SU-DHL-6 (cell line): ENCODE results near the gene THOC2.

Experiments
- H2AFZ ChIP-seq: fragments of 200-600 bp; sonication (generic); 2 replicates; pipeline ENCODE4 v1.6.1; 2014; ENCODE audit warnings: low read depth, mild to moderate bottlenecking, moderate library complexity, mixed read lengths, antibody characterized with exemption, low read length; ENCODE audit not compliant: severe bottlenecking
- H3F3A ChIP-seq: fragments of 200-600 bp; shearing (Covaris generic); 2 replicates; pipeline ENCODE4 v1.6.0; 2016; ENCODE audit warnings: antibody characterized with exemption, mild to moderate bottlenecking; ENCODE audit not compliant: insufficient read depth
- H3K27ac ChIP-seq: fragments of 200-600 bp; sonication (generic); 2 replicates; pipeline ENCODE4 v1.5.1; 2016; ENCODE audit warnings: low read depth, mild to moderate bottlenecking, low read length, moderate library complexity, mixed read lengths
- H3K27me3 ChIP-seq: fragments of 200-600 bp; sonication (generic), shearing (Covaris generic); 2 replicates; pipeline ENCODE4 v1.6.0; 2014; ENCODE audit warnings: mild to moderate bottlenecking, low read length
- H3K36me3 ChIP-seq: fragments of 200-600 bp; sonication (generic); 2 replicates; pipeline ENCODE4 v1.6.1; 2014; ENCODE audit warnings: mild to moderate bottlenecking, low read length, mixed read lengths
- H3K4me2 ChIP-seq: fragments of 300-600, 200-600 bp; shearing (Covaris generic), sonication (generic); 2 replicates; pipeline ENCODE4 v1.6.0; 2014; ENCODE audit warnings: low read length, low read depth, mild to moderate bottlenecking; ENCODE audit not compliant: poor library complexity, severe bottlenecking
- H3K4me3 ChIP-seq: fragments of 200-600 bp; sonication (generic); 2 replicates; pipeline ENCODE4 v1.5.1; 2014; ENCODE audit warnings: antibody characterized with exemption, low read length, mild to moderate bottlenecking, mixed read lengths; ENCODE audit not compliant: insufficient read depth, poor library complexity, severe bottlenecking
- H3K79me2 ChIP-seq: fragments of 200-600 bp; sonication (generic); 2 replicates; pipeline ENCODE4 v1.6.1; 2014; ENCODE audit warnings: mild to moderate bottlenecking, low read length, moderate library complexity; ENCODE audit not compliant: insufficient read depth
- H3K9ac ChIP-seq: fragments of 200-600 bp; sonication (generic); 2 replicates; pipeline ENCODE4 v1.7.0; 2014; ENCODE audit warnings: mild to moderate bottlenecking, low read length
- H3K9me2 ChIP-seq: fragments of 200-600 bp; sonication (generic); replicated peaks from 2 replicates; pipeline ENCODE4 v1.6.1; 2014; ENCODE audit warnings: low read length; ENCODE audit not compliant: insufficient read depth
- H3K9me3 ChIP-seq: fragments of 200-600 bp; sonication (generic); 2 replicates; pipeline ENCODE4 v1.6.1; 2014; ENCODE audit warnings: low read length, mixed read lengths; ENCODE audit not compliant: insufficient read depth
- H4K20me1 ChIP-seq: fragments of 200-600 bp; sonication (generic); 2 replicates; pipeline ENCODE4 v1.6.1; 2014; ENCODE audit warnings: low read depth, mild to moderate bottlenecking, antibody characterized with exemption, low read length, moderate library complexity, mixed read lengths
- CTCF ChIP-seq: fragments of 200-600 bp; sonication (generic); IDR thresholded peaks from one replicate; pipeline ENCODE4 v1.5.1; 2017; ENCODE audit warnings: antibody characterized with exemption, mild to moderate bottlenecking, low read length, moderate library complexity; ENCODE audit not compliant: insufficient read depth, poor library complexity, severe bottlenecking
- EZH2phosphoT487 ChIP-seq: fragments of 200-600 bp; sonication (generic), shearing (Covaris generic); conservative IDR thresholded peaks from 2 replicates; pipeline ENCODE4 v1.6.1; 2018; ENCODE audit warnings: mild to moderate bottlenecking, antibody characterized with exemption, low read length, moderate library complexity, mixed read lengths

The THOC2 gene

DNA sequence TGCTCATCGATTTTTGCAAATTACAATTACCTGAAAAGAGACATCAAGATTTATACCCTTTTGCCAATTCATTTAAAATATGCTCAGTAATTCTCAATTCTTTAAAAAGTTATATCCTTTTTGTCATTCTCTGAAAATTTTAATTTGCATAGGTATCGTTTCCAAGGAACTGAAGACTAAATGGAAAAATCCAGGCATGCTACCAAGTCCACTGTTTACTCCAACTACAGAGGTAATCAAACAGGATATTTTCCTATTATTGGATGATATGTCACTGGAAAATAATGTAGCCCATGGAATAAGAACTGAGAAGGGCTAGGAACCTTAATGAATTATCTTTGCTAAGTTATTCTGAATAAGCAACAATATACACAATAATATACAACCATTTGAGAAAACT lies 132.7 kb downstream of the THOC2 start:
- H3F3A ChIP-seq, result no peaks in the 10 kb centered on the region
- peaks cover 11% of the 10 kb centered on the region; the same call in 1 of the 2 replicates for H3K36me3 ChIP-seq
- H3K27me3 ChIP-seq, result no peaks in the 10 kb centered on the region
- TF ChIP-seq EZH2phosphoT487, result no peak
- no peak for TF ChIP-seq CTCF
- no peak overlapping the region for H2AFZ ChIP-seq
- no peak overlapping the region for H3K4me2 ChIP-seq
- H3K27ac ChIP-seq, result no peak overlapping the region
- no peak overlapping the region for H3K9ac ChIP-seq
- H3K9me3 ChIP-seq, result no peaks in the 10 kb centered on the region
- H3K79me2 ChIP-seq, result no peaks in the 10 kb centered on the region
- H4K20me1 ChIP-seq, result no peaks in the 10 kb centered on the region
- no peak overlapping the region for H3K4me3 ChIP-seq
- no peaks in the 10 kb centered on the region for H3K9me2 ChIP-seq

- Histone ChIP-seq H3K9me3 (no peaks in the 10 kb centered on the region), H3K9ac (no peak overlapping the region), H3K4me3 (no peak overlapping the region), H4K20me1 (no peaks in the 10 kb centered on the region), H3K36me3 (no peaks in the 10 kb centered on the region), H3K27ac (no peak overlapping the region), H3K79me2 (no peaks in the 10 kb centered on the region), H3K27me3 (no peaks in the 10 kb centered on the region), H3F3A (no peaks in the 10 kb centered on the region), H2AFZ (no peak overlapping the region), H3K9me2 (no peaks in the 10 kb centered on the region), H3K4me2 (no peak overlapping the region)
- TF ChIP-seq EZH2phosphoT487, result no peak
- no peak for TF ChIP-seq CTCF
These were observed 141.9 kb downstream of the THOC2 start for GRCh38 chrX:123590842-123591486.

- no peak overlapping the region for H2AFZ ChIP-seq
- TF ChIP-seq EZH2phosphoT487, result no peak
- TF ChIP-seq CTCF, result no peak
- H3F3A ChIP-seq, result no peaks in the 10 kb centered on the region
- H3K9ac ChIP-seq, result no peak overlapping the region
- no peaks in the 10 kb centered on the region for H4K20me1 ChIP-seq
- H3K27me3 ChIP-seq, result no peaks in the 10 kb centered on the region
- H3K79me2 ChIP-seq, result no peaks in the 10 kb centered on the region
- no peak overlapping the region for H3K4me3 ChIP-seq
- H3K9me3 ChIP-seq, result no peaks in the 10 kb centered on the region
- no peaks in the 10 kb centered on the region for H3K9me2 ChIP-seq
- no peak overlapping the region for H3K4me2 ChIP-seq
- H3K27ac ChIP-seq, result no peak overlapping the region
- no peaks in the 10 kb centered on the region for H3K36me3 ChIP-seq
These were observed 144.1 kb downstream of the THOC2 start for GRCh38 chrX:123588723-123589122.
